Left lung (tissue), 10 donors: ENCODE data around the gene RWDD1. TPM values are rescaled to one million over a fixed set of nuclear protein-coding genes. Genes with fewer than 3 reads are reported as not detected.
A peak's percentile ranks its signal among the peaks of the same experiment; 100 is the strongest.

Experiments used
- ATAC-seq: fragments of 200-7000 bp; cut with Tn5 transposase; one replicate; pipeline ENCODE4 v1.9.1; 2020; ENCODE audit warnings: moderate library complexity
- DNase-seq, 4 donors: peaks; one replicate each; pipeline ENCODE4 v3.0.0-alpha.2; 2013 to 2020
- H3K27ac ChIP-seq, 2 donors: fragments of 200-600 bp; sonication (generic) in 1 of 2; one replicate each; pipeline versions ENCODE4 v1.5.0 to v1.8.0; 2020 to 2021
- H3K27me3 ChIP-seq, 2 donors: fragments of 200-600 bp; sonication (generic) in 1 of 2; one replicate each; pipeline versions ENCODE4 v1.5.0 to v1.8.0; 2020 to 2021
- H3K36me3 ChIP-seq, 2 donors: fragments of 200-600 bp; sonication (generic) in 1 of 2; one replicate each; pipeline versions ENCODE4 v1.5.0 to v1.8.0; 2020 to 2021
- H3K4me1 ChIP-seq, 2 donors: fragments of 200-600 bp; one replicate each; pipeline ENCODE4 v1.8.0; 2021
- H3K4me3 ChIP-seq, 2 donors: fragments of 200-600 bp; sonication (generic) in 1 of 2; one replicate each; pipeline versions ENCODE4 v1.5.0 to v1.8.0; 2020 to 2021; ENCODE audit warnings: mild to moderate bottlenecking in 1 of 2
- H3K9me3 ChIP-seq, 2 donors: fragments of 200-600 bp; sonication (generic) in 1 of 2; one replicate each; pipeline versions ENCODE4 v1.5.0 to v1.8.0; 2020 to 2021
- CTCF ChIP-seq, 2 donors: fragments of 200-600 bp; sonication (generic) in 1 of 2; IDR thresholded peaks; one replicate each; pipeline versions ENCODE4 v1.5.0 to v1.8.0; 2021; ENCODE audit warnings: antibody characterized with exemption in 2 of 2
- intact Hi-C, 2 donors: fragments of 100-400 bp; cut with DNase I; formaldehyde crosslinking; loops; one replicate each; pipeline versions ENCODE4 v1.11.2 to v1.14.2; 2022
- polyA plus RNA-seq, 6 donors: library from polyadenylated mRNA; unstranded; fragments of 120-200 nt; gene quantifications; one replicate each; pipeline ENCODE4 v1.2.1, GENCODE V29; 2013; ENCODE audit not compliant: insufficient read length in 6 of 6
- total RNA-seq, 2 donors: library from RNA; stranded (reverse); fragmentation: NEBNext Ultra II Directional; extraction: Animal tissue kit (Norgen Biotek cat#: 25700); gene quantifications; one replicate each; pipeline ENCODE4 v1.2.1, GENCODE V29; 2021
- donor health status: DM: no; HTN: yes; CAD: no.
- donor health status: DM: no; HTN: no; CAD: no.

The RWDD1 gene
- total and polyA plus RNA-seq, 8 donors, result 37.0 to 92.4 (median 78.7) TPM

- Histone ChIP-seq H3K4me3 (no peak overlapping the region), H3K27ac (peak overlapping the region in 1 of 2 donors; percentile 43), H3K27me3 (peaks cover 0 to 8% of the 10 kb centered on the region in 2 donors), H3K9me3 (no peaks in the 10 kb centered on the region), H3K4me1 (peaks cover 9 to 42% of the 10 kb centered on the region in 2 donors), H3K36me3 (no peaks in the 10 kb centered on the region)
- no peak for DNase-seq
- no peak for ATAC-seq
- intact Hi-C loops, result no loop called here
- no peak for TF ChIP-seq CTCF (IDR thresholded peaks at IDR 0.05)
Measured at GRCh38 chr6:116568821-116569755, 2.2 kb upstream of the RWDD1 start.

GRCh38 chr6:116571683-116572000, 338 bp downstream of the RWDD1 start:
- Histone ChIP-seq H3K27me3 (no peaks in the 10 kb centered on the region), H3K27ac (peak overlapping the region; percentile 85 to 92), H3K9me3 (no peaks in the 10 kb centered on the region), H3K4me1 (peaks cover 9 to 43% of the 10 kb centered on the region in 2 donors), H3K36me3 (peaks cover 0 to 10% of the 10 kb centered on the region in 2 donors), H3K4me3 (peak overlapping the region; percentile 76 to 77)
- DNase-seq (no peak), ATAC-seq (no peak)
- TF ChIP-seq CTCF (IDR thresholded peaks at IDR 0.05), result no peak
- intact Hi-C loops, result no loop called here

GRCh38 chr6:116572162-116572561, 858 bp downstream of the RWDD1 start:
- intact Hi-C loops, result no loop called here
- Histone ChIP-seq H3K4me1 (peaks cover 9 to 44% of the 10 kb centered on the region in 2 donors), H3K4me3 (peak overlapping the region; percentile 76 to 77), H3K36me3 (peaks cover 0 to 14% of the 10 kb centered on the region in 2 donors), H3K27ac (peak overlapping the region; percentile 85 to 92), H3K9me3 (no peaks in the 10 kb centered on the region), H3K27me3 (no peaks in the 10 kb centered on the region)
- DNase-seq, result peak in 1 of 4 donors; percentile 28
- peak; percentile 51 for ATAC-seq
- TF ChIP-seq CTCF (IDR thresholded peaks at IDR 0.05), result no peak

- peaks cover 0 to 14% of the 10 kb centered on the region in 2 donors for H3K36me3 ChIP-seq
- no peak overlapping the region for H3K27ac ChIP-seq
- no peak for ATAC-seq
- H3K27me3 ChIP-seq, result no peaks in the 10 kb centered on the region
- DNase-seq, result no peak
- no peak for TF ChIP-seq CTCF (IDR thresholded peaks at IDR 0.05)
- H3K4me3 ChIP-seq, result no peak overlapping the region
- no peaks in the 10 kb centered on the region for H3K9me3 ChIP-seq
- intact Hi-C loops, result no loop called here
- H3K4me1 ChIP-seq, result peaks cover 12 to 39% of the 10 kb centered on the region in 2 donors
Measured at GRCh38 chr6:116575227-116575626, 3.9 kb downstream of the RWDD1 start.

- H3K27ac ChIP-seq, result no peak overlapping the region
- H3K36me3 ChIP-seq, result peaks cover 0 to 21% of the 10 kb centered on the region in 2 donors
- DNase-seq (no peak), ATAC-seq (no peak)
- no peak overlapping the region for H3K4me3 ChIP-seq
- H3K27me3 ChIP-seq, result no peaks in the 10 kb centered on the region
- H3K9me3 ChIP-seq, result no peaks in the 10 kb centered on the region
- TF ChIP-seq CTCF (IDR thresholded peaks at IDR 0.05), result no peak
- H3K4me1 ChIP-seq, result peaks cover 11 to 30% of the 10 kb centered on the region in 2 donors
- intact Hi-C loops, result no loop called here
Measured at GRCh38 chr6:116577486-116577885, 6.2 kb downstream of the RWDD1 start.
